ENCODE data around the gene FN1.
A peak's percentile ranks its signal among the peaks of the same experiment; 100 is the strongest.

FN1 gene

DNA sequence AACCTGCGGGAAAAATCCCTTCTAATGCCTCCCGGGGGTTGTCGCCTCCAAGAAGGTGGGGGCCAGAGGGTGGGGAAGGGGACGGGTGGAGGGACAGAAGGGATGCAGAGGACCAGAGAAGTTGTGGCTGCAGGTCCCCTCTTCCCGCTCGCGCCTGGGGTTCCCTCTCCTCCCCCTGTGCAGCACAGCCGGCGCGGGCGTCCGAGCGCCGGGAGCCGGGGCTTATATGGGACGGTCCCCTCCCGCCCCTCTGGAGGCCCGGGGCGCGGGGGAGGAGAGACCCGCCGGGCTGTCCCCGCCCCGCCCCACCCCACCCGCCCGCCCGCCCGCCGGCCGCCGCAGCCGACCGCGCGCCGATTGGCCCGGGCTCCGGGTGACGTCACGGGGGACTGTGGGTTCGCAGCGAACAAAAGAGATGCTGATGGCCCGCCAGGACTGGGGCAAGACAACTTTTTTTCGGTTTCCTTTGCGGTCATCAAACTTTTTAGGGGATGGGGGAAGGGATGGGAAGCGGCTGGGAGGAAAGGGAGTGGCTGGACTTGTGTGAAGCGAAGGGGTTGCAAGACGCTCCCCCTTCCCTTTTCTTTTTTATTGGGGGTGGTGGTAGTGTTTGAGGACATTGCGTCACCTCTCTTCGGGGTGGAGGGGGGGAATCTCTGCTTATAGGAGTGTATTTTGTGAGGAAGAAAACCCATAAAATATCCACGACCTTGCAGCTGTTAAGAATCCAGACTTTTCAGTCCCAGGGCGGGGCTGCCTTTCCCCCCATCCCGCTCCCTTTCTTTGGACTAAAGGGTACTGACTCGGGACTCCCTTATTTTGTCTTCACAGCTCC lies at the start of gene FN1:
FN1 (minus strand) TSS at position 199 of the 835 bp plus-strand sequence. CDS start 266 bp downstream, outside the sequence.
- peak; percentile 89 for DNase-seq

GRCh38 chr2:215485032-215485431 lies 49.2 kb upstream of the FN1 start:
- no peak for DNase-seq

- no peak for DNase-seq
These were observed 48.7 kb upstream of the FN1 start for GRCh38 chr2:215484570-215484969.

- no peak for DNase-seq
These were observed 47.6 kb upstream of the FN1 start for GRCh38 chr2:215483431-215483830.

- no peak for DNase-seq
These were observed 43.8 kb upstream of the FN1 start for GRCh38 chr2:215479536-215480240.

GRCh38 chr2:215479121-215479520 lies 43.3 kb upstream of the FN1 start:
- DNase-seq, result no peak

DNA sequence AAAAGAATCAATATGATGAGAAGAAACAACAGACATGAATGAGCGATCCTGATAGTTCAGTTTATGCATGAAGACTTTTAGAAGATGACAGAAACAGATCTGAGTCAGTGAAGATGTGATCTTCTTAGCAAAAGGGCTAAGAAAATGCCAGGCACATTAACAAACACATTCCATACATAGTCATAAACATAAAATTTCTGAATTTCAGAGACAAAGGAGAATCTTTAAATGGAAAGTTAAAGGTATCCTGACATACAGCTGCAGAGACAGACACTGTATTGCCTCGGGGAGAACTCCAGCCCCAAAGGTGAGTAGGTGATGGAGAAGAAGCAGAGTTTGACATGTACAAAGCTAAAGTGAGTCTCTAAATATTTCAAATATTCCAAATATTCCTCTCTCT lies 40.6 kb upstream of the FN1 start:
- peak; percentile 19 for DNase-seq

DNA sequence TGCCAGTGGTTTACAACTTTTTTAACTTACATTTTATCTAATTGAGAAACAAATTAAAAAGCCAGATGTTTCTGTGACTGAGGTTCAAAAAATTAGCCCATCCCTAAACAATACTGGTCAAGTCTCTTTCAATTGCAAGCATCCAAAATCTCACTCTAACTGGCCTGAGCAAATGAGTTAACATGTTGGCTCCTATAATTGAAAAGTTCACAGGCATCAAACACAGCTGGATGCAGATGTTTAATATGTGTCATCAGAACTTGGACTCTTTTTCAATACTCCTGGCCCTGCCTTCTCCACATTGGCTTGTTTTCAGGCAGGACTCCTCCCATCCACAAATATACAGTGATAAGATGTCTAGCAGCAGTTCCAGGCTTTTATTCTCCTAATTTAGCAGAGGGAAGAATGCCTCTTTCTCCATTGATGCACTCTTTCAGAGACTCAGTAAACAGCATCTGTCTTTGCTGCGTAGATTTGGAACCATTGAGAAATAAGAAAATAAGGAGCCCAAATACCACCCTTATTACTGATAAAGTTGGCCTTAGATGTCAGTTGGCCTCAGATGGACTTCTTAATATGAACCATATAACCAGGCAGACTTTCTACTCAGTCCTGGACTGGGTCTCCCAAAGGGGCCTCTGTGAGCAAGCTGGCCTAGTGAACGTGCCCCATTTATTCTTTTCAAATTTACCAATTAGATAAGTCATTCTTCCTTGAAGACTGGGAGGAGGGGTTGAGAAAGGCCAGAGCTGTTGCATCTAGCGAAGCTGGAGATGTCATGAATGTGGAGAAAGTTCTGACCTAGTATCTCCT lies 30.4 kb upstream of the FN1 start:
- DNase-seq, result no peak

DNA sequence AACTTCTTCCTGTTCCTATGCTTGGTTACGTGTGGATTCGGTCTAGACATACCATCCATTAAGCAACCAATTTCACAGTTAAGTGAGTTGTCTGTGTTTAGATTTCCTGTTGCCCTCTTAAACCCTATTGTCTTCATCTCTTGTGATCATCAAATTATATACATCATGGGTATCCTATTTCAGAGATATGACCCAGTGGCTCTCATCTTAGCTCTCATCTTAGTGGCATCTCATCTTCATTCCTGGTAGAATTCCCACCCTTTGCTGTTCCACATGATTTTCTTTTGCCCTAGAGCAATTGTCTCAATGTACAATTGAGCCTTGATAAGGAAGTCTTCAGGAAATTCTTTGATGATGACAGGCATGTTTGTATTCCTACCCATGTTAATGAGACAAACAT lies 29.4 kb upstream of the FN1 start:
- DNase-seq, result peak; percentile 49

GRCh38 chr2:215461836-215462532 lies 26.1 kb upstream of the FN1 start:
- DNase-seq, result peak; percentile 85

DNA sequence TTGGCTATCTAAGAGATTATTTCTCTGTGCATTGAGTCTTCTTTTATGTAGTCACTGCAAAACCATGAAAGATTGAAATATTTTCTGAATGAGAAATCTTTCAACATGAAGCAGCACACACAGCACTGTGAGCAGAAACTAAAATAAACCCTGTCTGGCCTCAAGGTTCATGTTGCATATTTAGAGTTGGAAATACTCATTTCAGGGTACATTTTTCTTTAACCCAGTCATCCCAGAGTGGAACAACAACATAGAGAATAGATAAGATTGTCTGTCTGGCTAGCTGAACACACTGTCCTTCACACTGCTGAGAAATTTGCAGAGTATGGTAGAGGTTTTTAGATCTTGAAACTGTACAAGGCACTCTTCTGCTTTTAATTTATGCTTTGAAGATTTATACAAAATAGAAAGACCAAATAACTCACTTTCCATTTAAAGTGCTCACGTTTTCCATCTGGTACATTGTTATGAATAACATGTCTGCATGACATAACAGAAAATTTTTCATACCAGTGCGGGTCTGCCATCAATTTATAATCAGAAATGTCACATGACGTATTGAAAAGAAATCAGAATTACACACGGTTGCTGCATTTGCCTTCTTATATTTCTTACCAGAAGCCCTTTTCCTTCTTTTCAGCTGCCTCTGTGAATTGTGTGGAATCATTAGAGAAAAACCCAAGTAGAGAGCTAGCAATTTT lies 25.0 kb upstream of the FN1 start:
- DNase-seq, result peak; percentile 94

DNA sequence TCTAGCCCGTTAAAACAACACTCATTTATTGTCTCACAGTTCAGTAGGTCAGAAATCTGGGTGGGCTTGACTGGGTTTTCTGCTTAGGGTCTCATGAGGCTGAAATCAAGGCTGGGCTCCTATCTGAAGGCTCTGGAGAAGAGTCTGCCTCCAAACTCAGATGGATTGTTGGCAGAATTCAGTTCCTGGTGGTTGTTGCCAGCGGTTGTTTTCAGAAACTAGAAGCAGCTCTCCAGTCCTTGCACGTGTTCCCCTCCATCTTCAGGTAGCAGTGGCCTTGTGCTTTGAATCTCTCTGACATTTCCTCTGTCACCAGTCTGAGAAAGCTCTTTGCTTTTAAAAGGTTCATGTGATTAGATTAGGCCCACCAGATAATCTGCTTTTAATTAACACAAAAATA lies 20.1 kb upstream of the FN1 start:
- DNase-seq, result no peak

GRCh38 chr2:215454519-215455246 lies 18.8 kb upstream of the FN1 start:
- DNase-seq, result peak; percentile 25

GRCh38 chr2:215452725-215453124 lies 16.9 kb upstream of the FN1 start:
- DNase-seq, result no peak

DNA sequence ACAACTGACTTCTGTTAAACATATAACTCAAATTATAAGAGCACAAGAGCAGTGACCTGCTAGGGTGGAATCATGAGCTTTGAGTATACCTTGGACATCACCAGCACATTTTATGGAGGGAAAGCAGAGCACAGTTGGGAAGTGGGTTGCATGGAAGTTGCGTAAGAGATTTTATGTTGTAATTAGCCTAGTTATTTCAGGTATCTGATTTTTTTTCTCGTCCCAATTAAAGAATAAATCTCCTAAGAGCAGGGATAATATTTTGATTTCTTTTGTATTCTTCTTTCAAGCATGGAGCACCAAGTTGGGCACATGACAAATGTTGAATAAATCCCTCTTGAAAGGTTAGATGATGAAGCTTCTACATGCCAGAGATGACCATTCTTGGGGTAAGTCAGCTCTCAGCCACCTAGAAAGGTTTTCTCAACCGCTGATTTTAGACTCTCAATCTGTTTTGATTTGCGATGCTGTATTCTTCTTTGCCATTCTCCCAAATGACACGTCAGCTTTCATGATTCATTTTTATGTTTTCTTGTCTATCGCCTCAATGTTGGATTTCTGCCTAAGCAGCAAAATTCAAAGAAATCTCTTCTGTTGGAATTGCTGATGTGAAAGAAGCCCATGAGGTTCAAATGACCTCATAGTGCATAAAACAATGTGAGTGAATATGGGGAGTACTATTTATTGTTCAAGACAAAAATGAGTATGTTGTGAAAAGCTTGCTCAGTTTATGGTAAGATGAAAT lies 15.3 kb upstream of the FN1 start:
- DNase-seq, result peak; percentile 21

- no peak for DNase-seq
These were observed 14.5 kb upstream of the FN1 start for GRCh38 chr2:215450188-215451011.

GRCh38 chr2:215447673-215448081 lies 11.8 kb upstream of the FN1 start:
- DNase-seq, result no peak

- DNase-seq, result no peak
These were observed 11.2 kb upstream of the FN1 start for GRCh38 chr2:215447056-215447455.

DNA sequence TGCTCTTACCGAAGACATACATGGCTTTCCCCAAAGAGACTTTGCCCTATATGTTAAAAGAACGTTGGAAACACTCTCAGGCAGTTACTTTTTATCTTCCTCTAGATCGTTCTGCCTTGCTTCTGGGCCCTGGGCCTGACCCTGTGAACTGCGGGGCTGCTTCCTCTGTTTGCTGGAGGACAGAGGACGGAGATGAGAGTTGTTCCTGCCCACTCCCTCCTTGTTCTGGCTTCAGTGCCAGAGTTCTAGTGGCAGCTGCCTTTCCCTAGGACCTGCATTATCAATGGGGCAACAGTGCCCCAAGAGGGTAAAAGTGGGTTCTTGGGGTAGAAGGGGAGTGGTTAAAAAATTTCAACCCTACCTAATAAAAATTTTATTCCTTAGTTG lies 6.5 kb upstream of the FN1 start:
- no peak for DNase-seq

Data from kidney glomerular epithelial cell (primary cell).